ENCODE results near the gene TRIP12. TPM values are rescaled to one million over a fixed set of nuclear protein-coding genes. Genes with fewer than 3 reads are reported as not detected.
A peak's percentile ranks its signal among the peaks of the same experiment; 100 is the strongest.
"Not testable (repeated sequence)": the region's sequence is repeated elsewhere in the genome, so short reads cannot be mapped to it uniquely, and the experiment has no call there.

Gene TRIP12
- total and polyA plus RNA-seq, 2 of the 4 experiments (the other 2 are of a cell fraction), result 51.6 to 209 TPM

- H3K23ac ChIP-seq (ENCODE audit: low read depth, low read length); BruUV-seq (replicated peaks); H2AFZ ChIP-seq (replicated peaks; ENCODE audit: low read length, poor library complexity); H4K8ac ChIP-seq (ENCODE audit: low read depth in 2 of 2, low read length in 2 of 2); H3K9me1 ChIP-seq (ENCODE audit: insufficient read depth, low read length); H3K4me2 ChIP-seq (ENCODE audit: low read depth, low read length); H4K5ac ChIP-seq (ENCODE audit: low read depth, low read length); dilution Hi-C loops (cut with HindIII; ENCODE audit: low sequenced_read_pairs, unreplicated experiment); H2AK5ac ChIP-seq (ENCODE audit: low read depth, low read length); in situ Hi-C loops (cut with MboI; ENCODE audit: low sequenced_read_pairs); H3K18ac ChIP-seq (ENCODE audit: low read depth, low read length); H2BK5ac ChIP-seq (ENCODE audit: low read depth, low read length, poor library complexity, severe bottlenecking); H3K4ac ChIP-seq (ENCODE audit: low read depth, low read length); CTCF ChIA-PET; H3K79me1 ChIP-seq (ENCODE audit: low read depth in 1 of 2, low read length in 2 of 2); H2BK20ac ChIP-seq (ENCODE audit: low read depth, low read length); intact Hi-C loops (cut with micrococcal nuclease); H3K9ac ChIP-seq (ENCODE audit: low read depth, low read length); H3K4me3 ChIP-seq (ENCODE audit: insufficient read depth, low read depth, low read length); H3K4me1 ChIP-seq (ENCODE audit: control insufficient read depth, insufficient read depth, low read length); H2BK15ac ChIP-seq (ENCODE audit: low read depth, low read length); H2BK120ac ChIP-seq (ENCODE audit: low read depth, low read length); H3K56ac ChIP-seq (ENCODE audit: extremely low read depth, insufficient read depth, low read length); H2AK9ac ChIP-seq (replicated peaks; ENCODE audit: low read depth, low read length, poor library complexity); ATAC-seq (ENCODE audit: low read depth); H3K36me3 ChIP-seq (ENCODE audit: control insufficient read depth, insufficient read depth, low read length); H4K91ac ChIP-seq (ENCODE audit: insufficient read depth, low read depth, low read length); H3K9me3 ChIP-seq (ENCODE audit: control insufficient read depth, insufficient read depth, low read length); H4K20me1 ChIP-seq (ENCODE audit: insufficient read depth, low read length); POLR2A ChIA-PET (ENCODE audit: unreplicated experiment); H3K27me3 ChIP-seq (ENCODE audit: control insufficient read depth, insufficient read depth, low read length); H3K27ac ChIP-seq (ENCODE audit: insufficient read depth, low read length); H3K14ac ChIP-seq (replicated peaks; ENCODE audit: low read depth, low read length): not testable (repeated sequence)
- WGBS, 2 experiments (ENCODE audit: extremely low coverage in 2 of 2, insufficient read length in 1 of 2), result no CpG with 5 or more reads among the region's 9 CpGs
- peak; percentile 77 for TF ChIP-seq NFE2L2 (IDR thresholded peaks at IDR 0.05; ENCODE audit: low read depth, low read length)
- peak; percentile 13 for DNase-seq
Measured at GRCh38 chr2:229963596-229963995, 41.8 kb upstream of the TRIP12 start.
